PC-3 (cell line): ENCODE data around the gene DNM3. TPM values are rescaled to one million over a fixed set of nuclear protein-coding genes. Genes with fewer than 3 reads are reported as not detected.

Experiments
- ATAC-seq: fragments of 200-7000 bp; cut with Tn5 transposase; 2 replicates; pipeline ENCODE4 v1.9.1; 2020; ENCODE audit warnings: mild to moderate bottlenecking, moderate library complexity
- BruUV-seq: library from RNA; stranded (reverse); fragments of 400-500 nt; replicated peaks from 2 replicates; lab custom pipeline; 2021; lab: Mats Ljungman, UMichigan
- CTCF ChIA-PET: fragments of 300-600 bp; sonication (Branson Sonifier 250); formaldehyde crosslinking; loops from one replicate; lab custom pipeline; 2022; ENCODE audit warnings: antibody characterized with exemption; lab: Charles Lee
- POLR2A ChIA-PET: fragments of 300-600 bp; sonication (Branson Sonifier 250); formaldehyde crosslinking; loops from one replicate; lab custom pipeline; 2022; ENCODE audit warnings: antibody characterized with exemption; ENCODE audit not compliant: unreplicated experiment; lab: Charles Lee
- DNase-seq: peaks from one replicate; pipeline ENCODE4 v3.0.0-alpha.2; 2015
- H2AFZ ChIP-seq: fragments of 300-600 bp; sonication (generic); 2 replicates; pipeline ENCODE4 v1.6.0; 2016; ENCODE audit warnings: antibody characterized with exemption, low read length
- H3F3A ChIP-seq: fragments of 300-600 bp; sonication (generic); one replicate; pipeline ENCODE4 v1.6.0; 2017; ENCODE audit warnings: antibody characterized with exemption, low read length, control low read depth, mild to moderate bottlenecking; ENCODE audit not compliant: unreplicated experiment
- H3K27ac ChIP-seq: fragments of 300-600 bp; sonication (generic); 2 replicates; pipeline ENCODE4 v1.5.1; 2016; ENCODE audit warnings: mild to moderate bottlenecking, low read length
- H3K27me3 ChIP-seq: fragments of 300-600 bp; sonication (generic); 2 replicates; pipeline ENCODE4 v1.6.1; 2016; ENCODE audit warnings: low read length, mixed read lengths
- H3K36me3 ChIP-seq: fragments of 300-600 bp; sonication (generic); 2 replicates; pipeline ENCODE4 v1.6.1; 2016; ENCODE audit warnings: low read depth, mixed run types, low read length, mixed read lengths
- H3K4me1 ChIP-seq: fragments of 300-600 bp; sonication (generic); 2 replicates; pipeline ENCODE4 v1.5.1; 2016; ENCODE audit warnings: low read length; ENCODE audit not compliant: insufficient read depth
- H3K4me2 ChIP-seq: fragments of 300-600 bp; sonication (generic); 2 replicates; pipeline ENCODE4 v1.6.0; 2016; ENCODE audit warnings: low read length
- H3K4me3 ChIP-seq: fragments of 300-600 bp; sonication (generic); 2 replicates; pipeline ENCODE4 v1.5.1; 2016; ENCODE audit warnings: mild to moderate bottlenecking, low read length, mixed read lengths
- H3K79me2 ChIP-seq: fragments of 300-600 bp; sonication (generic); 2 replicates; pipeline ENCODE4 v1.6.1; 2017; ENCODE audit warnings: low read length, mixed read lengths
- H3K9ac ChIP-seq: fragments of 300-600 bp; sonication (generic); 2 replicates; pipeline ENCODE4 v1.6.0; 2016; ENCODE audit warnings: mild to moderate bottlenecking, low read length
- H3K9me2 ChIP-seq: fragments of 300-600 bp; sonication (generic); replicated peaks from 2 replicates; pipeline ENCODE4 v1.6.1; 2016; ENCODE audit warnings: mixed run types, low read length, mixed read lengths
- H3K9me3 ChIP-seq: fragments of 300-600 bp; sonication (generic); 2 replicates; pipeline ENCODE4 v1.6.1; 2016; ENCODE audit warnings: low read length, mixed read lengths
- H4K20me1 ChIP-seq: fragments of 300-600 bp; sonication (generic); 2 replicates; pipeline ENCODE4 v1.6.1; 2016; ENCODE audit warnings: low read length, mixed read lengths
- CTCF ChIP-seq: fragments of 300-600 bp; sonication (generic); conservative IDR thresholded peaks from 2 replicates; pipeline ENCODE4 v1.5.1; 2017; ENCODE audit warnings: antibody characterized with exemption, low read depth, mild to moderate bottlenecking, low read length
- EZH2 ChIP-seq: fragments of 300-600 bp; sonication (generic); IDR thresholded peaks from one replicate; pipeline ENCODE4 v1.6.1; 2017; ENCODE audit warnings: antibody characterized with exemption, mild to moderate bottlenecking, low read length; ENCODE audit not compliant: unreplicated experiment
- EZH2phosphoT487 ChIP-seq: fragments of 300-600 bp; sonication (generic); IDR thresholded peaks from 2 replicates; pipeline ENCODE4 v1.6.1; 2018; ENCODE audit warnings: mild to moderate bottlenecking, antibody characterized with exemption, low read length, borderline replicate concordance
- intact Hi-C: fragments of 100-400 bp; cut with micrococcal nuclease; formaldehyde crosslinking; loops from 2 replicates; pipeline ENCODE4 v1.9.0; 2023
- total RNA-seq: library from RNA; depleted of rRNA; stranded (reverse); fragments of >200 nt; gene quantifications from 2 replicates; pipeline ENCODE4 v1.2.3, GENCODE V29; 2014

Gene DNM3
- total RNA-seq, 1 experiment from 2014 or later, result 0.98 TPM

GRCh38 chr1:172270605-172271004 is 429.3 kb downstream of the DNM3 start:
- Histone ChIP-seq H3K4me1 (peaks cover 15% of the 10 kb centered on the region), H4K20me1 (no peaks in the 10 kb centered on the region), H3K27ac (no peak overlapping the region), H3K4me2 (no peak overlapping the region), H3K9me2 (no peaks in the 10 kb centered on the region), H3K27me3 (no peaks in the 10 kb centered on the region), H3K79me2 (no peaks in the 10 kb centered on the region), H3K4me3 (no peak overlapping the region), H3K36me3 (no peaks in the 10 kb centered on the region), H3K9ac (no peak overlapping the region), H3K9me3 (no peaks in the 10 kb centered on the region), H3F3A (no peaks in the 10 kb centered on the region), H2AFZ (no peak overlapping the region)
- DNase-seq (no peak), ATAC-seq (no peak)
- CTCF ChIA-PET, result no interaction called here
- TF ChIP-seq CTCF (no peak), EZH2phosphoT487 (no peak), EZH2 (no peak)
- BruUV-seq, result no TSS peak
- intact Hi-C loops, result no loop called here
- POLR2A ChIA-PET, result interaction anchor here (0.8 kb wide), 1 partner anchor 89 kb away, joined by 6 read pairs; no protein-coding TSS in a partner anchor

GRCh38 chr1:172272087-172272486 is 430.8 kb downstream of the DNM3 start:
- intact Hi-C loops, result no loop called here
- no peak overlapping the region for H3K9ac ChIP-seq
- peaks cover under 1% of the 10 kb centered on the region; the same call in 1 of the 2 replicates for H3K4me1 ChIP-seq
- H4K20me1 ChIP-seq, result no peaks in the 10 kb centered on the region
- H3F3A ChIP-seq, result no peaks in the 10 kb centered on the region
- BruUV-seq, result no TSS peak
- H3K36me3 ChIP-seq, result no peaks in the 10 kb centered on the region
- no peaks in the 10 kb centered on the region for H3K9me2 ChIP-seq
- ChIA-PET POLR2A (no interaction called here), CTCF (no interaction called here)
- H3K4me3 ChIP-seq, result no peak overlapping the region
- H3K79me2 ChIP-seq, result no peaks in the 10 kb centered on the region
- H3K27ac ChIP-seq, result no peak overlapping the region
- ATAC-seq, result no peak
- no peak overlapping the region for H3K4me2 ChIP-seq
- no peaks in the 10 kb centered on the region for H3K9me3 ChIP-seq
- H3K27me3 ChIP-seq, result no peaks in the 10 kb centered on the region
- no peak for DNase-seq
- no peak overlapping the region for H2AFZ ChIP-seq
- TF ChIP-seq EZH2 (no peak), EZH2phosphoT487 (no peak), CTCF (no peak)

GRCh38 chr1:172273647-172274396 is 432.5 kb downstream of the DNM3 start:
- ChIA-PET POLR2A (interaction anchor here (0.7 kb wide), 1 partner anchor 8 kb away, joined by 3 read pairs; no protein-coding TSS in a partner anchor), CTCF (no interaction called here)
- H3K27me3 ChIP-seq, result no peaks in the 10 kb centered on the region
- H3K9ac ChIP-seq, result no peak overlapping the region
- no peak overlapping the region for H3K4me3 ChIP-seq
- H3F3A ChIP-seq, result no peaks in the 10 kb centered on the region
- no TSS peak for BruUV-seq
- H4K20me1 ChIP-seq, result no peaks in the 10 kb centered on the region
- H3K9me3 ChIP-seq, result no peaks in the 10 kb centered on the region
- H3K36me3 ChIP-seq, result no peaks in the 10 kb centered on the region
- no peak overlapping the region for H3K27ac ChIP-seq
- intact Hi-C loops, result no loop called here
- ATAC-seq, result no peak
- H3K4me2 ChIP-seq, result no peak overlapping the region
- no peak overlapping the region for H2AFZ ChIP-seq
- no peak for TF ChIP-seq CTCF
- TF ChIP-seq EZH2phosphoT487, result no peak
- TF ChIP-seq EZH2, result no peak
- H3K4me1 ChIP-seq, result peaks cover 10% of the 10 kb centered on the region
- no peaks in the 10 kb centered on the region for H3K9me2 ChIP-seq
- DNase-seq, result no peak
- no peaks in the 10 kb centered on the region for H3K79me2 ChIP-seq
